Suprapubic skin (tissue), 4 donors: ENCODE data around the gene TSHZ2. TPM values are rescaled to one million over a fixed set of nuclear protein-coding genes. Genes with fewer than 3 reads are reported as not detected.
"Not testable (repeated sequence)": the region's sequence is repeated elsewhere in the genome, so short reads cannot be mapped to it uniquely, and the experiment has no call there.

Experiments used
- DNase-seq, 2 donors: peaks; one replicate each; pipeline ENCODE4 v3.0.0-alpha.2; 2019; ENCODE audit warnings: low spot score in 2 of 2
- H3K27ac ChIP-seq: fragments of 200-600 bp; sonication (generic); one replicate; pipeline ENCODE4 v1.5.1; 2019
- H3K27me3 ChIP-seq: fragments of 200-600 bp; sonication (generic); one replicate; pipeline ENCODE4 v1.5.1; 2019
- H3K36me3 ChIP-seq: fragments of 200-600 bp; sonication (generic); one replicate; pipeline ENCODE4 v1.5.1; 2019
- H3K4me1 ChIP-seq: fragments of 200-600 bp; sonication (generic); one replicate; pipeline ENCODE4 v1.5.1; 2019
- H3K4me3 ChIP-seq: fragments of 200-600 bp; sonication (generic); one replicate; pipeline ENCODE4 v1.5.1; 2019; ENCODE audit warnings: mild to moderate bottlenecking
- H3K9me3 ChIP-seq: fragments of 200-600 bp; sonication (generic); one replicate; pipeline ENCODE4 v1.5.1; 2019
- CTCF ChIP-seq, 2 donors: fragments of 200-600 bp in 1 of 2; fragments of 450-650 bp in 1 of 2; sonication (generic) in 1 of 2; IDR thresholded peaks; one replicate each; pipeline ENCODE4 v1.5.1; 2016 to 2019; ENCODE audit warnings: antibody characterized with exemption in 2 of 2, mild to moderate bottlenecking in 1 of 2, moderate library complexity in 1 of 2
- EP300 ChIP-seq: sonication (generic); formaldehyde crosslinking; IDR thresholded peaks from one replicate; pipeline ENCODE4 v1.6.1; 2017; ENCODE audit warnings: antibody characterized with exemption
- POLR2A ChIP-seq, 2 donors: fragments of 450-650 bp; IDR thresholded peaks; one replicate each; pipeline ENCODE4 v1.6.1; 2017; ENCODE audit warnings: antibody characterized with exemption in 2 of 2, mild to moderate bottlenecking in 2 of 2, moderate library complexity in 2 of 2
- POLR2AphosphoS5 ChIP-seq, 3 donors: sonication (generic); formaldehyde crosslinking; IDR thresholded peaks; one replicate each; pipeline ENCODE4 v1.6.1; 2017; ENCODE audit warnings: antibody characterized with exemption in 3 of 3
- WGBS: methylation state at CpG from one replicate; pipeline ENCODE4 v1.1.5; 2018; 5-methylcytosine and 5-hydroxymethylcytosine counted together
- total RNA-seq, 4 donors: library from RNA; depleted of rRNA; stranded (reverse); fragments of >200 nt; gene quantifications; one replicate each; pipeline ENCODE4 v1.1.0, GENCODE V29; 2016

The TSHZ2 gene
- total RNA-seq, 4 donors from 2014 or later: 10.2 to 24.7 (median 19.2) TPM

GRCh38 chr20:52963131-52963530, 9.0 kb upstream of the TSHZ2 start:
- Histone ChIP-seq H3K27me3 (no peaks in the 10 kb centered on the region), H3K36me3 (no peaks in the 10 kb centered on the region), H3K9me3 (no peaks in the 10 kb centered on the region), H3K4me3 (no peak overlapping the region), H3K4me1 (peaks cover 6% of the 10 kb centered on the region), H3K27ac (no peak overlapping the region)
- TF ChIP-seq CTCF (IDR thresholded peaks at IDR 0.05) (no peak), POLR2AphosphoS5 (IDR thresholded peaks at IDR 0.05) (no peak), POLR2A (IDR thresholded peaks at IDR 0.05) (no peak), EP300 (no peak)
- WGBS: 82% methylated on average over 3 of the region's 3 CpGs
- DNase-seq: no peak

GRCh38 chr20:52964131-52964530, 8.0 kb upstream of the TSHZ2 start:
- Histone ChIP-seq H3K36me3 (no peaks in the 10 kb centered on the region), H3K4me3 (no peak overlapping the region), H3K4me1 (peaks cover 6% of the 10 kb centered on the region), H3K27ac (no peak overlapping the region), H3K9me3 (no peaks in the 10 kb centered on the region), H3K27me3 (no peaks in the 10 kb centered on the region)
- no peak for TF ChIP-seq EP300
- no peak for TF ChIP-seq CTCF (IDR thresholded peaks at IDR 0.05)
- no peak for TF ChIP-seq POLR2AphosphoS5 (IDR thresholded peaks at IDR 0.05)
- TF ChIP-seq POLR2A (IDR thresholded peaks at IDR 0.05): no peak
- 50% methylated on average over 6 of the region's 6 CpGs for WGBS
- no peak for DNase-seq

- Histone ChIP-seq H3K27ac (no peak overlapping the region), H3K4me3 (no peak overlapping the region), H3K27me3 (no peaks in the 10 kb centered on the region), H3K36me3 (no peaks in the 10 kb centered on the region), H3K9me3 (no peaks in the 10 kb centered on the region), H3K4me1 (peaks cover 6% of the 10 kb centered on the region)
- WGBS: 36% methylated on average over 1 of the region's 1 CpG
- no peak for TF ChIP-seq EP300
- no peak for TF ChIP-seq POLR2AphosphoS5 (IDR thresholded peaks at IDR 0.05)
- no peak for TF ChIP-seq CTCF (IDR thresholded peaks at IDR 0.05)
- no peak for TF ChIP-seq POLR2A (IDR thresholded peaks at IDR 0.05)
- no peak for DNase-seq
Observed at GRCh38 chr20:52965380-52965779, 6.8 kb upstream of the TSHZ2 start.

GRCh38 chr20:52965819-52966218, 6.3 kb upstream of the TSHZ2 start:
- Histone ChIP-seq H3K9me3 (no peaks in the 10 kb centered on the region), H3K4me1 (peaks cover 6% of the 10 kb centered on the region), H3K27me3 (no peaks in the 10 kb centered on the region), H3K27ac (no peak overlapping the region), H3K4me3 (no peak overlapping the region), H3K36me3 (no peaks in the 10 kb centered on the region)
- DNase-seq: no peak
- WGBS: 50% methylated on average over 2 of the region's 2 CpGs
- TF ChIP-seq CTCF (IDR thresholded peaks at IDR 0.05) (no peak), POLR2A (IDR thresholded peaks at IDR 0.05) (no peak), EP300 (no peak), POLR2AphosphoS5 (IDR thresholded peaks at IDR 0.05) (no peak)

GRCh38 chr20:52966543-52966942, 5.6 kb upstream of the TSHZ2 start:
- not testable (repeated sequence) for H3K4me3 ChIP-seq, H3K9me3 ChIP-seq, H3K36me3 ChIP-seq, DNase-seq, H3K27me3 ChIP-seq, H3K4me1 ChIP-seq, H3K27ac ChIP-seq

GRCh38 chr20:52971498-52972189, 514 bp upstream of the TSHZ2 start:
- no peaks in the 10 kb centered on the region for H3K36me3 ChIP-seq
- peak overlapping the region; percentile 60 for H3K4me3 ChIP-seq
- no peak for DNase-seq
- no peaks in the 10 kb centered on the region for H3K9me3 ChIP-seq
- WGBS: 16% methylated on average over 5 of the region's 16 CpGs
- peaks cover 7% of the 10 kb centered on the region for H3K4me1 ChIP-seq
- H3K27me3 ChIP-seq: no peaks in the 10 kb centered on the region
- no peak for TF ChIP-seq POLR2AphosphoS5 (IDR thresholded peaks at IDR 0.05)
- TF ChIP-seq EP300: no peak
- TF ChIP-seq CTCF (IDR thresholded peaks at IDR 0.05): no peak
- TF ChIP-seq POLR2A (IDR thresholded peaks at IDR 0.05): no peak
- peak overlapping the region; percentile 81 for H3K27ac ChIP-seq
